PC-9 (cell line): ENCODE measurements around the gene RPS13. TPM values are rescaled to one million over a fixed set of nuclear protein-coding genes. Genes with fewer than 3 reads are reported as not detected.
"Not testable (repeated sequence)": the region's sequence is repeated elsewhere in the genome, so short reads cannot be mapped to it uniquely, and the experiment has no call there.

Experiments
- BruUV-seq: library from RNA; stranded (reverse); fragments of 400-500 nt; replicated peaks from 2 replicates; lab custom pipeline; 2021; lab: Mats Ljungman, UMichigan
- CTCF ChIA-PET: fragments of 300-600 bp; sonication (Branson Sonifier 250); formaldehyde crosslinking; loops from one replicate; lab custom pipeline; 2022; ENCODE audit warnings: antibody characterized with exemption; lab: Charles Lee
- POLR2A ChIA-PET: fragments of 300-600 bp; sonication (Branson Sonifier 250); formaldehyde crosslinking; loops from one replicate; lab custom pipeline; 2022; ENCODE audit warnings: antibody characterized with exemption; ENCODE audit not compliant: unreplicated experiment; lab: Charles Lee
- DNase-seq, 2 experiments: peaks; one replicate each; pipeline versions ENCODE4 v3.0.0 to v3.0.0-alpha.2; 2015 to 2022; ENCODE audit warnings: mixed read lengths in 1 of 2
- H2AFZ ChIP-seq: fragments of 200-600 bp; sonication (generic); 2 replicates; pipeline ENCODE4 v1.8.1; 2017; ENCODE audit warnings: antibody characterized with exemption
- H3F3A ChIP-seq: fragments of 200-600 bp; sonication (generic); 2 replicates; pipeline ENCODE4 v1.8.1; 2017; ENCODE audit warnings: antibody characterized with exemption, mild to moderate bottlenecking, low read depth; ENCODE audit not compliant: insufficient read depth
- H3K27ac ChIP-seq: fragments of 200-600 bp; sonication (generic); 2 replicates; pipeline ENCODE4 v1.6.1; 2016; ENCODE audit warnings: mixed run types
- H3K27me3 ChIP-seq: fragments of 200-600 bp; sonication (generic); 2 replicates; pipeline ENCODE4 v1.6.1; 2016; ENCODE audit warnings: low read depth, mixed run types; ENCODE audit not compliant: insufficient read depth
- H3K36me3 ChIP-seq: fragments of 200-600 bp; sonication (generic); 2 replicates; pipeline ENCODE4 v1.6.1; 2016; ENCODE audit warnings: low read depth, mixed run types
- H3K4me1 ChIP-seq: fragments of 200-600 bp; sonication (generic); replicated peaks from 2 replicates; pipeline ENCODE4 v1.6.1; 2016; ENCODE audit warnings: mixed run types; ENCODE audit not compliant: insufficient read depth
- H3K4me2 ChIP-seq: fragments of 200-600 bp; sonication (generic); 2 replicates; pipeline ENCODE4 v1.6.1; 2017; ENCODE audit warnings: mixed run types
- H3K4me3 ChIP-seq: fragments of 200-600 bp; sonication (generic); 2 replicates; pipeline ENCODE4 v1.6.1; 2016; ENCODE audit warnings: mixed run types
- H3K79me2 ChIP-seq: fragments of 200-600 bp; sonication (generic); 2 replicates; pipeline ENCODE4 v1.6.1; 2017; ENCODE audit warnings: low read depth, mixed run types
- H3K9me2 ChIP-seq: fragments of 200-600 bp; sonication (generic); 2 replicates; pipeline ENCODE4 v1.8.1; 2017; ENCODE audit warnings: mild to moderate bottlenecking; ENCODE audit not compliant: insufficient read depth
- H3K9me3 ChIP-seq: fragments of 200-600 bp; sonication (generic); 2 replicates; pipeline ENCODE4 v1.8.1; 2016; ENCODE audit warnings: low read depth; ENCODE audit not compliant: insufficient read depth
- H4K20me1 ChIP-seq: fragments of 200-600 bp; sonication (generic); 2 replicates; pipeline ENCODE4 v1.8.1; 2017; ENCODE audit not compliant: insufficient read depth
- EZH2 ChIP-seq: fragments of 200-600 bp; sonication (generic); IDR thresholded peaks from 2 replicates; pipeline ENCODE4 v1.8.0; 2017; ENCODE audit warnings: antibody characterized with exemption, low read depth
- intact Hi-C: fragments of 100-400 bp; cut with micrococcal nuclease; formaldehyde crosslinking; loops from one replicate; pipeline ENCODE4 v1.10.0; 2022; ENCODE audit not compliant: unreplicated experiment
- total RNA-seq: library from RNA; stranded (reverse); gene quantifications from 2 replicates; pipeline ENCODE4 v1.2.3, GENCODE V29; 2021
- TF ChIP-seq, protein P1 (sequence below): fragments of 200-600 bp; sonication (generic); conservative IDR thresholded peaks from 2 replicates; pipeline ENCODE4 v1.6.1; 2017; ENCODE audit warnings: mixed run types, antibody characterized with exemption, mild to moderate bottlenecking, moderate library complexity

RPS13 gene
- total RNA-seq, 1 experiment from 2014 or later: 839 TPM

DNA sequence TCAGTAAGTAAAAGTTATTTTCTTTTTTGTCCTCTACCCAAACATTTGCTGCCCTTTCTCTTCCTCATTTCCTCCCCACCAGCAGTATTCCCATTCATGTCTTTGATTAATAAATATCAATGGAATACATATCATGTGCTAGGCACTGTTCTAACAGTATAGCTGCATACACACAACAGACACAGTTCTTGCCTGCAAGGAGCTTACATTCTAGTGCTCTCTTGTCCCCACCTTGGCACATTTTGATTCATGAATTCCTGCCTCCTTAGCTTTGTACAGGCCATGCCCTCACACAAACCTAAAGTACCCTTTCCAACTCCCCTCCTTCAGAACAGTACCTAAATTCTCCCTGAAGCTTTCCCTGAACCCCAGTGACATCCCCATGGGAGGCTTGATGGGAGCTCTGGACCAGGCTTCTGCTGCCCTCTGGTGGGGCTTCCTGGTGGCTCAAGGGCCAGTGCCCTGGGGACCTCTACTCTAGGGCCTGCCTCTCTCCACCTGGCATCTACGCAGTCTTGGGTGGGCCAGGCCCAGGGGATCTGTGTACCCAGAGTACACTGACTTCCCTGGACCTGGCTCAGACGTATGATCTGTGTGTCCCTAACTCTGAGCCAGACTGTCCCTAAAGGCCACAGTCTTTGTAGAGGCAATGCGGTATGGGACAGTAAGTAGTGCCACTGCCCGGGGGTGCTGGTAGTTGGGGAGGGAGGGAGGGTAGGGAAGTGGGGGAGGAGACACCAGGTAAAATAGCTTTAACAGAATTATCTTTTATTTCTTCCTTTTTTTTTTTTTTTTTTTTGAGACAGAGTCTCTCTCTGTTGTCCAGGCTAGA is 14.1 kb downstream of the RPS13 start:
- no peaks in the 10 kb centered on the region for H3K9me2 ChIP-seq
- H3K4me3 ChIP-seq: no peak overlapping the region
- intact Hi-C loops: loop anchor here (1.0 to 5.0 kb wide), 6 partner anchors 46 to 276 kb away; no protein-coding TSS in a partner anchor
- no TSS peak for BruUV-seq
- CTCF ChIA-PET: interaction anchor here (0.6 to 1.3 kb wide), 4 partner anchors 117 to 252 kb away, joined by 4 to 20 read pairs (median 5); no protein-coding TSS in a partner anchor
- no peaks in the 10 kb centered on the region for H3K27me3 ChIP-seq
- no peaks in the 10 kb centered on the region for H3K4me1 ChIP-seq
- no peaks in the 10 kb centered on the region for H3K79me2 ChIP-seq
- H2AFZ ChIP-seq: no peak overlapping the region
- TF ChIP-seq EZH2: no peak
- TF ChIP-seq, protein P1, sequence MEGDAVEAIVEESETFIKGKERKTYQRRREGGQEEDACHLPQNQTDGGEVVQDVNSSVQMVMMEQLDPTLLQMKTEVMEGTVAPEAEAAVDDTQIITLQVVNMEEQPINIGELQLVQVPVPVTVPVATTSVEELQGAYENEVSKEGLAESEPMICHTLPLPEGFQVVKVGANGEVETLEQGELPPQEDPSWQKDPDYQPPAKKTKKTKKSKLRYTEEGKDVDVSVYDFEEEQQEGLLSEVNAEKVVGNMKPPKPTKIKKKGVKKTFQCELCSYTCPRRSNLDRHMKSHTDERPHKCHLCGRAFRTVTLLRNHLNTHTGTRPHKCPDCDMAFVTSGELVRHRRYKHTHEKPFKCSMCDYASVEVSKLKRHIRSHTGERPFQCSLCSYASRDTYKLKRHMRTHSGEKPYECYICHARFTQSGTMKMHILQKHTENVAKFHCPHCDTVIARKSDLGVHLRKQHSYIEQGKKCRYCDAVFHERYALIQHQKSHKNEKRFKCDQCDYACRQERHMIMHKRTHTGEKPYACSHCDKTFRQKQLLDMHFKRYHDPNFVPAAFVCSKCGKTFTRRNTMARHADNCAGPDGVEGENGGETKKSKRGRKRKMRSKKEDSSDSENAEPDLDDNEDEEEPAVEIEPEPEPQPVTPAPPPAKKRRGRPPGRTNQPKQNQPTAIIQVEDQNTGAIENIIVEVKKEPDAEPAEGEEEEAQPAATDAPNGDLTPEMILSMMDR: peak; percentile 86
- no peaks in the 10 kb centered on the region for H3K36me3 ChIP-seq
- no peaks in the 10 kb centered on the region for H3K9me3 ChIP-seq
- POLR2A ChIA-PET: interaction anchor here (0.5 kb wide), 1 partner anchor 14 kb away, joined by 11 read pairs; the partner anchor contains the start of gene RPS13
- no peaks in the 10 kb centered on the region for H4K20me1 ChIP-seq
- H3K4me2 ChIP-seq: no peak overlapping the region
- peaks cover 3% of the 10 kb centered on the region; the same call in 1 of the 2 replicates for H3F3A ChIP-seq
- peak in 1 of 2 experiments; percentile 59 for DNase-seq
- no peak overlapping the region for H3K27ac ChIP-seq

GRCh38 chr11:17051146-17051545 is 26.3 kb downstream of the RPS13 start:
- H3K4me3 ChIP-seq, CTCF ChIA-PET, H3K79me2 ChIP-seq, intact Hi-C loops, H3K4me2 ChIP-seq, H2AFZ ChIP-seq, H3K36me3 ChIP-seq, H3K9me3 ChIP-seq, H3F3A ChIP-seq, H3K27ac ChIP-seq, POLR2A ChIA-PET, BruUV-seq, H3K9me2 ChIP-seq, H4K20me1 ChIP-seq, H3K27me3 ChIP-seq, DNase-seq: not testable (repeated sequence)
- H3K4me1 ChIP-seq: peaks cover 11% of the 10 kb centered on the region

DNA sequence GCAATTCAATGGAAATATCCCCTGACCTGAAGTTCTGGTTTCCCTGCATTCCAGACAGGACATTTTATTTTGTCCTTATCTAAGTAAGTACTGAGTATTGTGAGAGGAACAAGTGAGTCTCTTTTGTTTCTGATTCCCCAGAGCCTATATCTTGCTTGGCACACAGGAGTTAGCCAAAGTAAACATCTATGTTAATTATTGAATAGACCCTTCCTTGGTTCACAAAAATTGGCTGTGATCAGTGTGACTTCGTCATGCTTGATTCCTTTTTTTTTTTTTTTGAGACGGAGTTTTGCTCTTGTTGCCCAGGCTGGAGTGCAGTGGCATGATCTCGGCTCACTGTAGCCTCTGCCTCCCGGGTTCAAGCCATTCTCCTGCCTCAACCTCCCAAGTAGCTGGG is 29.0 kb downstream of the RPS13 start:
- H2AFZ ChIP-seq, H4K20me1 ChIP-seq, H3K9me3 ChIP-seq, H3K27me3 ChIP-seq, H3K36me3 ChIP-seq, H3K79me2 ChIP-seq, intact Hi-C loops, H3K9me2 ChIP-seq, CTCF ChIA-PET, H3K27ac ChIP-seq, BruUV-seq, H3K4me3 ChIP-seq, H3F3A ChIP-seq: not testable (repeated sequence)
- DNase-seq: peak in 1 of 2 experiments; percentile 21
- POLR2A ChIA-PET: interaction anchor here (0.7 kb wide), 1 partner anchor 66 kb away, joined by 3 read pairs; no protein-coding TSS in a partner anchor
- Histone ChIP-seq H3K4me1 (peaks cover 11% of the 10 kb centered on the region), H3K4me2 (peak overlapping the region; percentile 21)

DNA sequence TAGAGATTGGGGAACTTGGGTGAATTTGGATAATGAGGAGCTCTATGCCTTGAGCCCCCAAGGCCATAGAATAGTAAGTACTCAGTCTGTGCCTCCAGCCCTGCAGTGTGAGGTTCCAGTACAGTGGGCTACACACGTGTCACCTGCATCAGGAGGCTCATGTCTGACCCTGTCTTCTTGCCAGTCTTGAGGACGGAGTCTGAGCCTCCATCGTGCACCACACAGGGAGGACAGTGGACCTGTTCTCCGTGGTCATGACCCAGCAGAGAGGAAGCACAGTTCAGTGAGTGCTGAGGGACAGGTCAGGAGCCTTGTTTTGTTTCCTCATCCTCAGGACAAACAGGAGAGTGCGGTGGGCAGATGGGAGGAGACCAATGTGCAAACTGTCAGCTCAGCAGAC is 30.8 kb downstream of the RPS13 start:
- Histone ChIP-seq H3K79me2 (no peaks in the 10 kb centered on the region), H3K4me3 (no peak overlapping the region), H2AFZ (no peak overlapping the region), H3K27me3 (no peaks in the 10 kb centered on the region), H3K4me1 (peaks cover 11% of the 10 kb centered on the region), H3K9me3 (no peaks in the 10 kb centered on the region), H3K36me3 (no peaks in the 10 kb centered on the region), H3F3A (0 out of 2 replicates have a peak, but pooled peaks cover 5% of the 10 kb centered on the region), H4K20me1 (no peaks in the 10 kb centered on the region), H3K27ac (no peak overlapping the region), H3K9me2 (no peaks in the 10 kb centered on the region), H3K4me2 (no peak overlapping the region)
- intact Hi-C loops: no loop called here
- ChIA-PET CTCF (no interaction called here), POLR2A (no interaction called here)
- no TSS peak for BruUV-seq
- no peak for DNase-seq
- no peak for TF ChIP-seq EZH2
- TF ChIP-seq, protein P1: no peak
